GM12875 (cell line): ENCODE data around the gene C12orf76.

Source experiments
- H3K4me3 ChIP-seq: one replicate; pipeline ENCODE4 v1.5.1; 2011; ENCODE audit warnings: low read depth, low read length, control low read depth
- CTCF ChIP-seq: IDR thresholded peaks from 2 replicates; pipeline ENCODE4 v1.5.1; 2011; ENCODE audit warnings: low read depth, mild to moderate bottlenecking, control low read depth, inconsistent platforms, low read length, moderate library complexity, borderline replicate concordance; ENCODE audit not compliant: insufficient read depth

Gene C12orf76

GRCh38 chr12:109996483-109996853 is 51.9 kb downstream of the C12orf76 start:
- H3K4me3 ChIP-seq: peak overlapping the region; percentile 99
- no peak for TF ChIP-seq CTCF

GRCh38 chr12:109995686-109996482 is 52.4 kb downstream of the C12orf76 start, which contains the start of gene GIT2:
GIT2 (minus strand) TSS chr12:109996368; CDS start chr12:109996224, 144 bp downstream.
- TF ChIP-seq CTCF: no peak
- H3K4me3 ChIP-seq: peak within 1 kb of the TSS; percentile 99

DNA sequence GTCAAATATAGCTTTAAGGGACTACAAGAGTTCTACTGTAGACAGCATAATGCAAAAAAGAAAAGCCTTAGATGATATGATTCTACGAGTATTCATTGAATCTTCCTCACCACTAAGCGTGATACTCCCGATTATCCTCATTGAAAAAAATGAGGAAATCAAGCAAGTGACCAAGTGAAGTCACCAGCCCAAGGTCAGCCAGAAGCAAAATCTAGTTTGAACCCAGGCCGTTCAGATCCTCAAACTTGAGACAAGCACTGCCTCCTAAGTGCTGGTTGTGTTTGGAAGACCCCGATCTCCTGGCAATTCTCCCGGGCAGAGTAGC is 53.0 kb downstream of the C12orf76 start:
- peak overlapping the region; percentile 99 for H3K4me3 ChIP-seq
- TF ChIP-seq CTCF: no peak

DNA sequence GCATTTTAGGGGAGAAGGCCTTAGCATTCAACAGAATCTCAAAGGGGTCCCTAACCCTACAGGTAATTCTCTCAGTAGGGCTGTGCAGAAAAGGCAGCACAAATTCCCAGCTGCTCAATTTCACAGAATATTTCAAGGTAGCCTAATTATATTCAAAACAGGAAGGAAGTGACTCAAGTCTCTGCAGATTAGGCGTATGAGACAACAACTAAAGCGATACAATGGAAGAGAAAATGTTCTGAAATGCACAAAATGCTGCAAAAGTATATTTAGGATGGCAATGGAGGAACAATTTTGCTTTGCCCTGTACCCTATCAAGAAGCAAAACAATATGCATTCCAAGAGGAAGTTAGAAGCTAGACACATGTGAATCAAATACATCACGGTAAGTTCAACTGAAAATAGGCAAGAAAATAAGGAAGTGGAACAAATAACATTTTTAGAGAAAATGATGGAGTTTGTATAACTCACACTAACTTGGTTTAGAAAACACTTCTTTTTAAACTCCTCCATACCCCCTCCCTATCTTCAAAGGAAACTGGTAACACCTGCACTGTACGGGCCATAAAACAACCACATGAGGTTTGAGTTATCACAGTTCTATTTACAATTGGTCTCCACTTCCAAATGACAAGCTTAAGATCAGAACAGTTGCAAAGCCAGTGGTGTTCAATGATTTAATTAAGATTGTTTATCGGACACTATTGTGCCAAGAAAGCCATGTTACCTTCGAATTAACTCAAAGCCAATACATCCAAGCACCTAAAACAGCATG is 53.7 kb downstream of the C12orf76 start:
- TF ChIP-seq CTCF: no peak
- peak overlapping the region; percentile 99 for H3K4me3 ChIP-seq

DNA sequence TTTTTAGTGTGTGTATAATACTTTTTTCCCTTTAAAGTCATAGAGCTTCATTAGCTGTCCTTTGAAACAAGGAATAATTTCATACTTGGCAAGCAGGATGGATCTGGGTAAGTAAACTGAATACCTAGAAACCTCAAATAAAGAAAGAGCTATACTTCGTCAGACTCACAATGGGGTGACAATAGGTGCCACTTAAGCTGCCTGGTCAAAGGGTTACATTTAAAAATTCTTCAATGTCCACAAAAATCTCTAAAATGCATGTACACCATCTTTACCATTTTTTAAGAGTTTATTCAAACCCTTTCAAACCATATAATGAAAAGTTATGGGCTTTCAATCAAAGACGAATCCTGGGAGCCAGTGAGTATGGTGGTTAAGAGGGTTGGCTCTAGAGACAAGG is 55.2 kb downstream of the C12orf76 start:
- no peak overlapping the region for H3K4me3 ChIP-seq
- no peak for TF ChIP-seq CTCF

DNA sequence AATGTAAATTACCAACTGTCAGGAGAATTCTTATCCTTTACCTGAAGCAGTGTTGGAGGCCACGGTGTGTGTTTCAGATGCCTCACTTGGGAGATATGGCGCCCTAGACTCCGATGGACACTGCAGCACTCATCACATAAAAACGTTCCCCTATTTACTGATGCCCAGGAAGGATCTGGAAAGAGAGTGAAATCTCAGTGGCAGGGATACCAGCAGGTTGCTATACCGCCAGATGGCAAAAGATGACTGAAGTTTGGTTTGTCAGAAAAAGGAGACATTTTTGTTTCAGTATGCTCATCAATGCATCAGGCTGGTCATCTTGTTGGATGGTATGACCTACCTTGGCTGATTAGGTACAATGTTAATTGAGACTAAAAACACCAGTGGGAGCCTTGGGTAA is 56.7 kb downstream of the C12orf76 start:
- TF ChIP-seq CTCF: no peak
- H3K4me3 ChIP-seq: no peak overlapping the region
